ENCODE data around the gene HERC3.

Gene HERC3

GRCh38 chr4:88705223-88705622 is 112.9 kb downstream of the HERC3 start:
- H3K4me3 ChIP-seq (ENCODE audit: low read depth, low read length): no peak overlapping the region
- TF ChIP-seq, protein P1, sequence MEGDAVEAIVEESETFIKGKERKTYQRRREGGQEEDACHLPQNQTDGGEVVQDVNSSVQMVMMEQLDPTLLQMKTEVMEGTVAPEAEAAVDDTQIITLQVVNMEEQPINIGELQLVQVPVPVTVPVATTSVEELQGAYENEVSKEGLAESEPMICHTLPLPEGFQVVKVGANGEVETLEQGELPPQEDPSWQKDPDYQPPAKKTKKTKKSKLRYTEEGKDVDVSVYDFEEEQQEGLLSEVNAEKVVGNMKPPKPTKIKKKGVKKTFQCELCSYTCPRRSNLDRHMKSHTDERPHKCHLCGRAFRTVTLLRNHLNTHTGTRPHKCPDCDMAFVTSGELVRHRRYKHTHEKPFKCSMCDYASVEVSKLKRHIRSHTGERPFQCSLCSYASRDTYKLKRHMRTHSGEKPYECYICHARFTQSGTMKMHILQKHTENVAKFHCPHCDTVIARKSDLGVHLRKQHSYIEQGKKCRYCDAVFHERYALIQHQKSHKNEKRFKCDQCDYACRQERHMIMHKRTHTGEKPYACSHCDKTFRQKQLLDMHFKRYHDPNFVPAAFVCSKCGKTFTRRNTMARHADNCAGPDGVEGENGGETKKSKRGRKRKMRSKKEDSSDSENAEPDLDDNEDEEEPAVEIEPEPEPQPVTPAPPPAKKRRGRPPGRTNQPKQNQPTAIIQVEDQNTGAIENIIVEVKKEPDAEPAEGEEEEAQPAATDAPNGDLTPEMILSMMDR (IDR thresholded peaks at IDR 0.05; ENCODE audit: low read depth, low read length, missing control alignments): no peak
- in situ Hi-C loops (cut with HindIII; ENCODE audit: low sequenced_read_pairs): loop anchor here (25.0 kb wide), 1 partner anchor 307 kb away; no protein-coding TSS in a partner anchor
- DNase-seq (ENCODE audit: low read depth): no peak

GRCh38 chr4:88705805-88706492 is 113.7 kb downstream of the HERC3 start:
- in situ Hi-C loops (cut with HindIII; ENCODE audit: low sequenced_read_pairs): loop anchor here (25.0 kb wide), 1 partner anchor 306 kb away; no protein-coding TSS in a partner anchor
- no peak for DNase-seq (ENCODE audit: low read depth)
- H3K4me3 ChIP-seq (ENCODE audit: low read depth, low read length): no peak overlapping the region
- TF ChIP-seq, protein P1 (IDR thresholded peaks at IDR 0.05; ENCODE audit: low read depth, low read length, missing control alignments): no peak

DNA sequence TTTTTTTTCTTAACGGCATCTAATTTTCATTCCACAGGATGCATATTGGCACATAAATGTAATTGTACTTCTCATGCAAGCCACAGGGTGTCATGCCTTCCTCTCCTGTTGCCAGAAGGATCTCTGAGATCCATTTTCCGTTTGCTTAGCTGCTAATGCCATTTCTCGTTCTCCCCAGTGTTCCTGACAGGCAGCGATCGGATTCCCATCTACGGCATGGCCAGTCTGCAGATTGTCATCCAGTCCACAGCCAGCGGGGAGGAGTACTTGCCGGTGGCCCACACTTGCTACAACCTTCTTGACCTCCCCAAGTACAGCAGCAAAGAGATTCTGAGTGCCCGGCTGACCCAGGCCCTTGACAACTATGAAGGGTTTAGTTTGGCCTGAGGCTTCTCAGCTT is 114.3 kb downstream of the HERC3 start:
- in situ Hi-C loops (cut with HindIII; ENCODE audit: low sequenced_read_pairs): loop anchor here (25.0 kb wide), 1 partner anchor 306 kb away; no protein-coding TSS in a partner anchor
- TF ChIP-seq, protein P1 (IDR thresholded peaks at IDR 0.05; ENCODE audit: low read depth, low read length, missing control alignments): peak; percentile 67
- H3K4me3 ChIP-seq (ENCODE audit: low read depth, low read length): no peak overlapping the region
- DNase-seq (ENCODE audit: low read depth): peak; percentile 55

- in situ Hi-C loops (cut with HindIII; ENCODE audit: low sequenced_read_pairs): loop anchor here (25.0 kb wide), 1 partner anchor 302 kb away; no protein-coding TSS in a partner anchor
- no peak overlapping the region for H3K4me3 ChIP-seq (ENCODE audit: low read depth, low read length)
- TF ChIP-seq, protein P1 (IDR thresholded peaks at IDR 0.05; ENCODE audit: low read depth, low read length, missing control alignments): no peak
- DNase-seq (ENCODE audit: low read depth): no peak
These were observed 117.7 kb downstream of the HERC3 start for GRCh38 chr4:88709989-88710388.

DNA sequence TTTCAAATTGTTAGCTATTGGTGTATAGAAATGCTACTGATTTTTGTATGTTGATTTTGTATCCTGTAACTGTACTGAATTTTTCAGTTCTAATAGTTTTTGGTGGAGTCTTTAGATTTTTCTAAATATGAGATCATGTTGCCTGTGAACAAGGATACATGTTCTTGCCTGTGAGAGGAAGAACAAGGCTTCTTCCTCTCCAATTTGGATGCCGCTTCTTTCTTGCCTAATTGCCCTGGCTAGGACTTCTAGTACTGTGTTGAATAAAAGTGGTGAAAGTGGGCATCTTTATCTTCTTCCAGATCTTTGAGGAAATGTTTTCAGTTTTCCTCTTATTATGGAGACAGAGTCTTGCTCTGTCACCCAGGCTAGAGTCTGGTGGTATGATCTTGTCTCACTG is 121.5 kb downstream of the HERC3 start:
- no peak for DNase-seq (ENCODE audit: low read depth)
- in situ Hi-C loops (cut with HindIII; ENCODE audit: low sequenced_read_pairs): loop anchor here (25.0 kb wide), 1 partner anchor 299 kb away; no protein-coding TSS in a partner anchor
- TF ChIP-seq, protein P1 (IDR thresholded peaks at IDR 0.05; ENCODE audit: low read depth, low read length, missing control alignments): no peak
- H3K4me3 ChIP-seq (ENCODE audit: low read depth, low read length): no peak overlapping the region

DNA sequence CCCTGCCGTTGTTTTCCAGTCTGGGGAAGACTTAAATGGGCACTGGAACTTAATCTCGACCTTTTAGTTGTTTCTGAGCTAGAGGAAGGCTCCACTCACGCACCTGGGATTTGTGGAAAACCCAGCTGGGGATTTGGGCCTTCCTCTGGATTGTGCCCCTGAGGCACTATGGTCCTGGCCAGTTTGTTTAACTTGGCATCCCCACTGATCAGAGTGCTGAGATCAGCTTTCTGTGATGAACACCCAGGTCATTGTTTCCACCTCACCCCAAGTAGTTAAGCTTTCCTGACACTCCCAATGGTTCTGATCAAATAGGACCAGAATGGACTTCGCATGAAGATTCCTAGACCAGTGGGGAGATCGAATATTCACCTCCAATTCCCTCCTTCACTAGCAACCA is 125.8 kb downstream of the HERC3 start:
- TF ChIP-seq, protein P1 (IDR thresholded peaks at IDR 0.05; ENCODE audit: low read depth, low read length, missing control alignments): no peak
- DNase-seq (ENCODE audit: low read depth): no peak
- in situ Hi-C loops (cut with HindIII; ENCODE audit: low sequenced_read_pairs): loop anchor here (25.0 kb wide), 1 partner anchor 294 kb away; no protein-coding TSS in a partner anchor
- no peak overlapping the region for H3K4me3 ChIP-seq (ENCODE audit: low read depth, low read length)

Data from astrocyte of the cerebellum (primary cell).